OCI-LY3 (cell line): ENCODE measurements around the gene AVPR1B.

ENCODE experiments used
- H2AFZ ChIP-seq: fragments of 200-600, 300-600 bp; shearing (Covaris generic); 2 replicates; pipeline ENCODE4 v1.6.0; 2014; ENCODE audit warnings: antibody characterized with exemption, low read depth, low read length
- H3K27ac ChIP-seq: fragments of 200-600, 300-600 bp; sonication (generic); 2 replicates; pipeline ENCODE4 v1.5.1; 2014; ENCODE audit warnings: mild to moderate bottlenecking, low read length, moderate library complexity, mixed read lengths
- H3K27me3 ChIP-seq: fragments of 200-600, 300-600 bp; sonication (generic); 2 replicates; pipeline ENCODE4 v1.6.1; 2014; ENCODE audit warnings: low read depth, low read length, mixed read lengths
- H3K36me3 ChIP-seq: fragments of 200-600, 300-600 bp; sonication (generic); replicated peaks from 2 replicates; pipeline ENCODE3; 2014; ENCODE audit warnings: low read depth, low read length, mixed read lengths
- H3K4me1 ChIP-seq: fragments of 300-600, 200-600 bp; sonication (generic); 2 replicates; pipeline ENCODE4 v1.6.1; 2014; ENCODE audit warnings: low read length, mixed read lengths
- H3K4me2 ChIP-seq: fragments of 200-600, 300-600 bp; sonication (generic); 2 replicates; pipeline ENCODE4 v1.6.1; 2014; ENCODE audit warnings: low read length, mixed read lengths
- H3K4me3 ChIP-seq: fragments of 300-600, 200-600 bp; sonication (generic); 2 replicates; pipeline ENCODE4 v1.5.1; 2014; ENCODE audit warnings: antibody characterized with exemption, mild to moderate bottlenecking, low read length, moderate library complexity
- H3K79me2 ChIP-seq: fragments of 300-600, 200-600 bp; shearing (Covaris generic); 2 replicates; pipeline ENCODE4 v1.6.1; 2014; ENCODE audit warnings: mild to moderate bottlenecking, low read length, mixed read lengths
- H3K9ac ChIP-seq: fragments of 300-600, 200-600 bp; shearing (Covaris generic); 2 replicates; pipeline ENCODE4 v1.6.0; 2014; ENCODE audit warnings: mild to moderate bottlenecking, low read length, moderate library complexity
- H3K9me3 ChIP-seq: fragments of 200-600, 300-600 bp; shearing (Covaris generic); 2 replicates; pipeline ENCODE4 v1.6.1; 2014; ENCODE audit warnings: low read length, mixed read lengths; ENCODE audit not compliant: insufficient read depth
- H4K20me1 ChIP-seq: fragments of 200-600, 300-600 bp; sonication (generic); 2 replicates; pipeline ENCODE4 v1.6.1; 2016; ENCODE audit warnings: low read length, mixed read lengths; ENCODE audit not compliant: insufficient read depth
- CTCF ChIP-seq: fragments of 200-600, 300-600 bp; sonication (generic); IDR thresholded peaks from 2 replicates; pipeline ENCODE4 v1.5.1; 2014; ENCODE audit warnings: antibody characterized with exemption, low read length, low read depth
- EZH2phosphoT487 ChIP-seq: fragments of 200-600 bp; shearing (Covaris generic); IDR thresholded peaks from 2 replicates; pipeline ENCODE4 v1.6.1; 2018; ENCODE audit warnings: antibody characterized with exemption, mixed run types, low read depth

AVPR1B gene

GRCh38 chr1:206114692-206115640 lies 2.2 kb downstream of the AVPR1B start:
- peak overlapping the region; percentile 47 for H3K4me2 ChIP-seq
- H3K27me3 ChIP-seq: peaks cover 20% of the 10 kb centered on the region
- no peak overlapping the region for H3K27ac ChIP-seq
- H3K36me3 ChIP-seq: no peaks in the 10 kb centered on the region
- H4K20me1 ChIP-seq: no peaks in the 10 kb centered on the region
- H3K9me3 ChIP-seq: no peaks in the 10 kb centered on the region
- peak overlapping the region; percentile 13; the same call in 1 of the 2 replicates for H3K4me3 ChIP-seq
- TF ChIP-seq EZH2phosphoT487: no peak
- TF ChIP-seq CTCF: no peak
- no peak overlapping the region for H3K9ac ChIP-seq
- 0 out of 2 replicates have a peak overlapping the region, but pooled peaks have one; percentile 20 for H2AFZ ChIP-seq
- H3K4me1 ChIP-seq: peaks cover 21% of the 10 kb centered on the region
- H3K79me2 ChIP-seq: no peaks in the 10 kb centered on the region

DNA sequence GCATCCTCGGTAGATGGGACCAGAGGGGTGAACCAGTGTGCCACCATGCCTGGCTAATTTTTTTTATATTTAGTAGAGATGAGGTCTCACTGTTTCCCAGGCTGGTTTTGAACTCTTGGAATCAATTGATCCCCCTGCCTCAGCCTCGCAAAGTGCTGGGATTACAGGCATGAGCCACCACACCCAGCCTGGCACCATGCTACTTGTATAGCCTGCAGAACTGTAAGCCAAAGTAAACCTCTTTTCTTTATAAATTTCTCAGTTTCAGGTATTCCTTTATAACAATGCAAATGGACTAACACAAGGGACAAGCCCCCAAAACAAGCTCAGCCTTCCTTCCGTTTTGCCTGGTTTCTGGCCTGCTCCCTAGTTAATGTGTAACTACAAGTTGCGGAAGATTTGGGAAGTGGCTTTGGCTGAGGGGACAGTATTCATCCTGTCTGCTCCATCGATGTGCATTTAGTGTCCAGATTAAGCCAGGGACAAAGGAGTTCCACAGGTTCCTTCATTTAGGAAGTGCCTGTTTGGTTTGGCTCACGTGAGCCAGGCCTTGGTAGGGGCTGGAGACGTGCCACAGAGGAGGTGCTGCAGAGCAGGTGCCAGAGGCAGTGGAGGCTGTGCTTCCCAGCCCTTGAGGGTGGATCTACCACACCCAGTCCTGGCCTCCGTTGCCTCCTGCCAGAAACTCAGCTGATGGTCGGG lies 4.4 kb downstream of the AVPR1B start:
- Histone ChIP-seq H3K27ac (no peak overlapping the region), H3K4me1 (peaks cover 17% of the 10 kb centered on the region), H3K36me3 (no peaks in the 10 kb centered on the region), H3K4me3 (no peak overlapping the region), H3K27me3 (peaks cover 15% of the 10 kb centered on the region), H3K4me2 (no peak overlapping the region), H3K9ac (no peak overlapping the region), H2AFZ (no peak overlapping the region), H3K79me2 (no peaks in the 10 kb centered on the region), H4K20me1 (no peaks in the 10 kb centered on the region), H3K9me3 (no peaks in the 10 kb centered on the region)
- no peak for TF ChIP-seq CTCF
- TF ChIP-seq EZH2phosphoT487: no peak

GRCh38 chr1:206111271-206111927 lies 5.8 kb downstream of the AVPR1B start:
- Histone ChIP-seq H2AFZ (no peak overlapping the region), H3K36me3 (no peaks in the 10 kb centered on the region), H3K27ac (no peak overlapping the region), H3K4me2 (no peak overlapping the region), H3K4me3 (no peak overlapping the region), H3K9me3 (no peaks in the 10 kb centered on the region), H3K27me3 (0 out of 2 replicates have a peak, but pooled peaks cover 2% of the 10 kb centered on the region), H3K79me2 (peaks cover under 1% of the 10 kb centered on the region), H4K20me1 (no peaks in the 10 kb centered on the region), H3K9ac (no peak overlapping the region), H3K4me1 (peaks cover 21% of the 10 kb centered on the region)
- no peak for TF ChIP-seq EZH2phosphoT487
- TF ChIP-seq CTCF: no peak
